HT1080 (cell line): ENCODE data around the gene DGCR8. TPM values are rescaled to one million over a fixed set of nuclear protein-coding genes. Genes with fewer than 3 reads are reported as not detected.

Experiments used
- DNase-seq: peaks from one replicate; pipeline ENCODE4 v3.0.0-alpha.2; 2015; ENCODE audit warnings: low read depth
- polyA plus RNA-seq, 2 experiments: library from polyadenylated mRNA; depleted of rRNA; stranded (reverse); fragments of >200 nt; gene quantifications; 2 replicates each; pipeline ENCODE4 v1.2.3, GENCODE V29; 2015
- total RNA-seq: library from RNA; depleted of rRNA; stranded (reverse); fragments of >200 nt; shearing (Covaris generic); gene quantifications from 2 replicates; pipeline ENCODE4 v1.2.3, GENCODE V29; 2014; rRNA removed

DGCR8 gene
- 22.9 and 25.9 TPM in 2 replicates for total RNA-seq
- polyA plus RNA-seq (2015; cell fraction: cytosol; rRNA removed) = 11.8 and 12.0 TPM in 2 replicates
- 69.1 and 69.6 TPM in 2 replicates for polyA plus RNA-seq (2015; cell fraction: nucleus; rRNA removed)

GRCh38 chr22:20079745-20080444, at the start of gene DGCR8:
TSS of gene DGCR8 (plus strand) at chr22:20080241. CDS start at chr22:20085964, 5,723 bp downstream.
- DNase-seq = peak; percentile 93

- DNase-seq = no peak
Observed at GRCh38 chr22:20031732-20032406, 48.2 kb upstream of the DGCR8 start.

DNA sequence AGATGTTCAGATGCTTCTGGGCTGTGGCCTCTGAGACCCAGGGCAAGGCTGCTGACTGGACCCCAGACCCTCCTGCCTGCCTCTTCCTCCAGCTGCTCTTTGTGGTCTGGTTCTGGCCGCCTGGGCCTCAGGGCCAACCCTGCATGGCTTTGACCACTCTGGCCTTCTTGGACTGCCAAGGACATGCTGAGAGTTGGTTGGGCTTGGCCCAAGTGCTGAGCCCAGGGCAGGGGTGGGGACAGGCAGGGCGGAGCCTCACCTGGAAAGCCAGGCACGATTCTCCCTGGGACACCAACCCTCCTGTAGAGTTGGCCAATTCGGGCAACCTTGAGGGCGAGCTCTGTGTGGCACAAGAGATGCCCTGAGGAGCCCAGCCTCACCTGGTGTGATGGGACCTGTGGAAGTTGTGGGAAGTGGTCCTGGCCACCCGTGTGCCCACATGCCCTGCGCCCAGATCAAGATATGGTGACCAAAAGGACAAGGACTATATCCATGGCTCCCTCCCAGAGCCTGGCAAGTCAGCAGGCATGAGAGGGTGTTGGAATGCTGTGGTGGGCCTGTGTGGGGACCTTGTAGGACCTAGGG, 47.5 kb upstream of the DGCR8 start:
- DNase-seq = no peak

DNA sequence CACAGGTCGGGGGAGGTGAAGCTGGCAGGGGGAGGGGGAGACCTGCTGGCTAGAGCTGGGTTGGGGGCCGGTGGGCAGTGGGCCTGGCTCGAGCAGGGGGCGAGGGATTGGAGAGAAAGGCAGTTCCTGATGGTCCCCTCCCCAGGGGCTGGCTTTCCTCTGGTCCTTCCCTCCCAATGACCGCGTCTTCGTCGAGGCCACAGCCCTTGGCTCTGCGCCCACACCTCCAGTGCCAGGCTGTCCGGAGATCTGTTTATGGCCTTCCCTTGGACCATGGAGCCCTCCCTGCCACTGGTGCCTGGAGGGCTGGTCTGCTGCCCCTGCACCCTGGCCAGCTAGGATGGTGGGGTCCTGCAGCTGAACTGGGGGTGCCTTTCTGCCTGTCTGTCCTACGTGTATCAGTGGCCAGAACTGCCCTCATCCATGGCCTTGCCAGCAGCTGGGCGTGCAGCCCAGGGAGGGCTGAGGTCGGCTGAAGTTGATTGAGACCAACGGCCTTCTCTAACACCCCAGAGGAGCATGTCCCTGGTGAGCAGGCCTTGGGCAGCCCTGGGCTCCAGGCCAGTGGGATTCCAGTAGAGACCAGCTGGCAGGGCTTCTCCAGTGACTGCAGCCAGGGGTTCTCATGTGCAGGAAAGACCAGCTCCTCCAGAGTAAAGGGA, 46.9 kb upstream of the DGCR8 start:
- DNase-seq = no peak

DNA sequence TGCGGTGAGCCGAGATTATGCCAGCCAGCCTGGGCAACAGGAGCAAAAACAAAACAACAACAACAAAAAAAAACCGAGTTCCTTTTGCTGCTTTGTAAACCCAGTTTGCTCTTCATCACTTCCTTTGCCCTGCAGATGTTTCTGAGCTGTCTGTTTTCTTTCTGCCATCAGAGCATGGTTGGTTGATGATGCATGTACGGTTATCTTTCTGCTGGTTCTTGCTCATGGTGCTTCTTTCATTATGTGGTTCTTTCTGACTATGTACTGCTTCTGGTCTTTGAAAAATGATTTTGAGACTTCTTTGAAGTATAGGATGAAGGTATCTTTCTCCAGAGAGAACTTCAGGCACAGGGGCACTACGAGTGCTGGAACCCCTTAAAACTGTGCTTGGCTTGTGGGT, 45.9 kb upstream of the DGCR8 start:
- no peak for DNase-seq

GRCh38 chr22:20035375-20036083, 44.5 kb upstream of the DGCR8 start:
- DNase-seq = no peak

GRCh38 chr22:20036084-20036482, 44.0 kb upstream of the DGCR8 start:
- DNase-seq = no peak

GRCh38 chr22:20036535-20037392, 43.3 kb upstream of the DGCR8 start:
- DNase-seq = no peak

GRCh38 chr22:20037419-20037818, 42.6 kb upstream of the DGCR8 start:
- no peak for DNase-seq

- DNase-seq = no peak
Observed at GRCh38 chr22:20038574-20038973, 41.5 kb upstream of the DGCR8 start.

GRCh38 chr22:20039683-20040325, 40.2 kb upstream of the DGCR8 start:
- DNase-seq = no peak

DNA sequence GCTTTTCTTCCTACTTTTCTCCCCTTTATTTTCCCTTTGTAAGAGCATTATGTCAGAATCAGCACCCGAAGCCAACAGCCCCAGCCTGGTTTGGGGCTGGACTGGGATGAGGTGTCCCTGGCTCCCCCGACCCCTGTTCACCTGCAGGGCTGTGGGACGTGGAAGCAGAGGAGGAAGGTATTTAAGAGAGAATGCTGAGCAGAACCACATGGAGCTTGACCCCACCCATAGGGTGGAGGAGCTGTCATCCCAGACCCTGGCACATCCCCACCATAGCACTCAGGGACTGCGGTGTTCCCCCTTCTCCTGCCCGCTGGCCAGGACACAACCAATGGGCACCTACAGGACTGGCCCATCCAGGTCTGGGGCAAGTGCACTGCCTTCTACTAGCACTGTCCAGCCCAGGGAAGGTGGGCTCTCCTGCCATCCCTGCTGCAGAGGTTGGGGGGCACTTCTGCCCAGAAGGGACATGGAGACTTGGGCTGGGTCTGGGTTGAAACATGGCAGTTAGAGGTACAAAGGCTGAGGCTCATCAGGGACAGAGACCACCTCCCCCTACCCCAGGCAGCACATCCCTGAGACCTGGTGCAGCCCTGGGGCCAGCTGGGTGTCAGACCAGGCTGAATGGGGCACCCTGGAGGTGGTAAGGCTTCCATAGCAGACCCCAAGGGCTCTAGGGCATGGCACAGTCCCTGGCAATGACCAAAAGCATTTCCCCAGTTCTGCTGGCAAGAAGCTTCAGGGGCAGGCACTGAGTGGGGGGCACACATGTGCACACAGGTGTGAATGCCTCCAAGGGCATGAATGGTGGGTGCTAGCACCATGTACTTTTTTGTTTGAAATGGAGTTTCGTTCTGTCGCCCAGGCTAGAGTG, 39.5 kb upstream of the DGCR8 start:
- DNase-seq = no peak

DNA sequence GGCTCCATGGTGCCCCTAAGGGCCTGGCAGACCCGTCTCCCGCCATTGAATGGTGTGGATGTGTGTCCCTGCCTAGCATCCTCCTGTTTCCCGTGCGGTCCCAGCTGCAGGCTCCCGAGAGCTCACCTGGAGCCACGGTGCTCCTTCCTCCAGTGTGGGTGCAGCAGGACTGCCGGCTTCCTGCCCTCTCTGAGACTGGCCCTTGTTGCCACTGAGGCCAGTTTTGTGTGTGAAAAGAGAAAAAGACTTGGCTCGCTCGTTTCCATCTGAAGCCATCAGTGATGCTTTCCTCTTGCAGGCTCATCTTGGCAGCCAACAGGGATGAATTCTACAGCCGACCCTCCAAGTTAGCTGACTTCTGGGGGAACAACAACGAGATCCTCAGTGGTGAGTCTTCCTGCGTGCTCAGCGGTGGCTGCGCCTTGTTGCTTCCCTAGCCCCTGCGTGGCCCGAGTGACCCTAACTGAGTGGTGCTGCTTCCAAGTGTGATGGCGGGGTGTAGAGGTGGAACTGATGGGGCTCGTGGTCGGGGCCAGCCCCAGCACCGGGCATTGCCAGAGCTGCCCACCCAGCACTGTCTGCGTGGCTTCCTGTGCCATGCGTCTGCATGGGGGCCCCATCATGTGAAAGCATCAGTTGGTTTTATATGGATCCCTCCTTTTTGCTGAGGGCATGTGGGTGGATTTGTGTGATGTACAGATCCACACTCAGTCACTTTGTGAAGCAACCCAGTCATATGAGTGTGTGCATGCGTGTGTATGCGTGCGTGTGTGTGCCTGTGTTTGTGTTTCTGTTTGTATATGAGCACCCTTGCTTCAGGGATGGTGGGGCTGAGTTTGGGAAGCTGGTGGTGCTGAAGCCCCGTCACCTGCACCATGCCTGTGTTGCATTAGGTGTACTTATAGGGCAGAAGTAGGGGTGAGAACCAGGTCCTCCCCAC, 36.7 kb upstream of the DGCR8 start:
- DNase-seq = no peak

GRCh38 chr22:20043997-20044342, 36.1 kb upstream of the DGCR8 start:
- no peak for DNase-seq

GRCh38 chr22:20044495-20045151, 35.4 kb upstream of the DGCR8 start:
- no peak for DNase-seq

DNA sequence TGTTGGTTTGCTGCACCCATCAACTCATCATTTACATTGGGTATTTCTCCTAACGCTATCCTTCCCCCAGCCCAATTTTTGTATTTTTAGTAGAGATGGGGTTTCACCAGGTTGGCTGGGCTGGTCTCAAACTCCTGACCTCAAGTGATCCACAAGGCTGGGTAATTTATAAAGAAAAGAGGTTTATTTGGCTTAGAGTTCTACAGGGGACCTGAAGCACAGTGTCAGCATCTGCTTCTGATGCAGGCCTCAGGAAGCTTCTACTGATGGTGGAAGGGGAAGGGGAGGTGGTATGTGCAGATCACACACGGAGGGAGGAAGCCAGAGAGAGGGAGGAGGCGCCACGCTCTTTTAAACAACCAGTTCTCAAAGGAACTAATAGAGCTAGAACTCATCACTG, 33.3 kb upstream of the DGCR8 start:
- no peak for DNase-seq

DNA sequence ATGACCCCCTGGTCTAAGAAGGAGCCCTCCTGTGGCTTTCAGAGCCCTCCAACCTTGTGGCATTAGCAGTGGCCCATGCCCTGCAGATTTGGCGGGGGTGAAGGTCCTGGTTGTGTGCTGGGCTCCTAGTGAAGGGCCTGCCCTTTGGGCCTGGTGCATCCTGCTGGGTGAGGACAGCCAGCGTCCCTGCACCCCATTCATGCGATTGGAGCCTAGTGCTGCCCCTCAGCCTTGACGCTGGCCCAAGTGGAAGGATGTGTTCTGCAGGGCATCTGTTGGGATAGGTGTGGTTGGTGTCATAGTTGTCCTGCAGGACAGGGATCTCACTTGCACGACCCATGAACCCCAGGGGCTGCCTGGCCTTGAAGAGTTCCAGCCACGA, 28.1 kb upstream of the DGCR8 start:
- no peak for DNase-seq
